ENCODE data around the gene SURF1. TPM values are rescaled to one million over a fixed set of nuclear protein-coding genes. Genes with fewer than 3 reads are reported as not detected.

SURF1 gene
- total and polyA plus RNA-seq, 9 of the 15 experiments (the other 6 are each of a cell fraction or from before 2014, with no cell fraction given) = 16.1 to 31.3 (median 20.9) TPM

DNA sequence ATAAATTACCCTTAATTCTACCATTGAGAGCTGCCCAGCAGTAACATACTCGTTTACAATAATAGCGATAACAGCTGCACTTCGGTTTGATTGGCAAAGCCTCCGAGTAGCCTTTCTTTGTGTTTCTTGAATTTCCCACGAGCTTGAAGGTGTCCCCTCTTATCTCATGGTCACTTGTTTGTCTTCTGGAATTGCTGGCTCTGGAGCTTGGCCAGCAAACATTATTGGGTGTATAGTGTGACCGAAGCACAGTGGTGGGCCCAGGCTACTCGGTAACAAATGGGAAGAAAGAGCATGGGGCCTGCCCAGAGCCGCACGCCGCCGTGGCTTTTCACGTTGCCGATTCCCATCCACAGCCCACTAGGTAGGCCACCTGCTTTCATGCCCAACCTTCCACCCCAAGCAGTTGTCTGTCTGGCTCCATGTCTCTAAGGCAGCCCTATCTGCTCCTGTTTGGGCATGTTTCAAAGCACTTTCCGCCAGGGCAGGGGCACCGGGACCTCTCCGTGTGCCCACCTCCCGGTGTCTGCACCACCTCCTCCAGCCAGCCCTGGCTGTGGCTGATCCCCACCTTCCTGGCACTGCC is 28.5 kb upstream of the SURF1 start:
- ChIA-PET POLR2A (interaction anchor here (0.6 to 2.9 kb wide), 6 partner anchors 8 to 37 kb away, joined by 3 to 13 read pairs (median 4); partner anchors contain the start of genes MED22 and STKLD1), CTCF (ENCODE audit: low intra/inter-chr PET ratio) (no interaction called here)
- no peak overlapping the region for H3K4me3 ChIP-seq
- ATAC-seq (no peak), FAIRE-seq (peak; percentile 32), DNase-seq (ENCODE audit: extremely low read depth in 1 of 4, low spot score in 3 of 4) (no peak)
- in situ Hi-C loops (cut with MboI) (no loop called here), intact Hi-C loops (cut with micrococcal nuclease) (no loop called here)
- H3K27me3 ChIP-seq (ENCODE audit: control insufficient read depth in 2 of 2, insufficient read depth in 2 of 2, low read length in 2 of 2) = peaks cover 22 to 45% of the 10 kb centered on the region in 2 experiments; a peak in 4 of 5 replicates
- no peaks in the 10 kb centered on the region for H3K36me3 ChIP-seq (ENCODE audit: control insufficient read depth, insufficient read depth, low read length)
- H3K9me3 ChIP-seq (replicated peaks; ENCODE audit: control insufficient read depth, insufficient read depth, low read depth, low read length) = peaks cover 5% of the 10 kb centered on the region
- TF ChIP-seq, protein P1, sequence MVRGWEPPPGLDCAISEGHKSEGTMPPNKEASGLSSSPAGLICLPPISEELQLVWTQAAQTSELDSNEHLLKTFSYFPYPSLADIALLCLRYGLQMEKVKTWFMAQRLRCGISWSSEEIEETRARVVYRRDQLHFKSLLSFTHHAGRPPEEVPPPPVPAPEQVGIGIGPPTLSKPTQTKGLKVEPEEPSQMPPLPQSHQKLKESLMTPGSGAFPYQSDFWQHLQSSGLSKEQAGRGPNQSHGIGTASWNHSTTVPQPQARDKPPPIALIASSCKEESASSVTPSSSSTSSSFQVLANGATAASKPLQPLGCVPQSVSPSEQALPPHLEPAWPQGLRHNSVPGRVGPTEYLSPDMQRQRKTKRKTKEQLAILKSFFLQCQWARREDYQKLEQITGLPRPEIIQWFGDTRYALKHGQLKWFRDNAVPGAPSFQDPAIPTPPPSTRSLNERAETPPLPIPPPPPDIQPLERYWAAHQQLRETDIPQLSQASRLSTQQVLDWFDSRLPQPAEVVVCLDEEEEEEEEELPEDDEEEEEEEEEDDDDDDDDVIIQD (CRISPR knock-in tag; IDR thresholded peaks at IDR 0.05) = no peak
- no peak for TF ChIP-seq ZNF41 (CRISPR knock-in tag; conservative IDR thresholded peaks at IDR 0.05)
- no peak for TF ChIP-seq PML (IDR thresholded peaks at IDR 0.05; ENCODE audit: low read length)
- TF ChIP-seq SOX6 (IDR thresholded peaks at IDR 0.05) = no peak
- TF ChIP-seq MYNN (IDR thresholded peaks at IDR 0.05) = no peak
- TF ChIP-seq MYNN (CRISPR knock-in tag; IDR thresholded peaks at IDR 0.05) = no peak
- H2AFZ ChIP-seq (ENCODE audit: low read depth, low read length) = no peak overlapping the region
- BruUV-seq (replicated peaks) = no TSS peak
- H4K20me1 ChIP-seq (replicated peaks; ENCODE audit: control insufficient read depth, insufficient read depth, low read length) = no peaks in the 10 kb centered on the region; the same call in 1 of the 2 replicates
- H3K4me1 ChIP-seq (replicated peaks in 1 of 2; ENCODE audit: control insufficient read depth in 2 of 2, insufficient read depth in 2 of 2, low read length in 2 of 2) = peaks cover 0 to 14% of the 10 kb centered on the region in 2 experiments; a peak in 2 of 5 replicates
- no peak overlapping the region for H3K27ac ChIP-seq (ENCODE audit: extremely low read depth, low read depth, low read length)
- peak overlapping the region in 1 of 2 experiments; percentile 14; a peak in 1 of 4 replicates for H3K9ac ChIP-seq (ENCODE audit: insufficient read depth in 1 of 2, low read depth in 2 of 2, low read length in 2 of 2)
- WGBS (ENCODE audit: insufficient coverage, low coverage, missing lambda C conversion rate) = 36% methylated on average over 17 of the region's 17 CpGs
- no peaks in the 10 kb centered on the region for H3K9me1 ChIP-seq (ENCODE audit: control insufficient read depth, insufficient read depth, low read length)
- no peaks in the 10 kb centered on the region for H3K79me2 ChIP-seq (ENCODE audit: control insufficient read depth, insufficient read depth, low read length)
- H3K4me2 ChIP-seq (ENCODE audit: insufficient read depth, low read length) = no peak overlapping the region
